Measurements from ENCODE around the gene JTB. TPM values are rescaled to one million over a fixed set of nuclear protein-coding genes. Genes with fewer than 3 reads are reported as not detected.

JTB gene
- total and polyA plus RNA-seq, 9 of the 15 experiments (the other 6 are each of a cell fraction or from before 2014, with no cell fraction given): 24.7 to 308 (median 151) TPM

- TF ChIP-seq SLC30A9 (CRISPR knock-in tag; IDR thresholded peaks at IDR 0.05) (no peak), NFE2L1 (tag; IDR thresholded peaks at IDR 0.05; ENCODE audit: borderline replicate concordance, low read depth) (no peak), SIN3A (IDR thresholded peaks at IDR 0.05; ENCODE audit: borderline replicate concordance in 2 of 2, control insufficient read depth in 1 of 2, low read depth in 2 of 2, low read length in 2 of 2) (peak; percentile 65 to 86; a peak in 3 of 4 replicates), SAFB2 (IDR thresholded peaks at IDR 0.05; ENCODE audit: borderline replicate concordance, low read depth, low read length, severe bottlenecking) (no peak), GTF2A2 (tag; IDR thresholded peaks at IDR 0.05) (no peak), ZBTB33 (CRISPR knock-in tag; IDR thresholded peaks at IDR 0.05) (no peak), NCOA1 (IDR thresholded peaks at IDR 0.05; ENCODE audit: low read depth) (no peak), NELFE (IDR thresholded peaks at IDR 0.05; ENCODE audit: insufficient read depth, insufficient read length) (no peak), PURB (CRISPR knock-in tag; IDR thresholded peaks at IDR 0.05; ENCODE audit: low read depth) (no peak), ZNF592 (IDR thresholded peaks at IDR 0.05) (peak; percentile 93), CBFA2T3 (IDR thresholded peaks at IDR 0.05) (no peak), E2F4 (CRISPR knock-in tag; IDR thresholded peaks at IDR 0.05; ENCODE audit: low read depth) (no peak), ZNF277 (CRISPR knock-in tag; IDR thresholded peaks at IDR 0.05; ENCODE audit: borderline replicate concordance) (no peak), CBX1 (IDR thresholded peaks at IDR 0.05; ENCODE audit: low read depth) (no peak), SMAD3 (CRISPR knock-in tag; conservative IDR thresholded peaks at IDR 0.05) (peak; percentile 59; the same call in 1 of the 2 replicates), SRSF7 (optimal IDR thresholded peaks at IDR 0.05; ENCODE audit: low read depth, low read length) (no peak), TFAM (CRISPR knock-in tag; conservative IDR thresholded peaks at IDR 0.05) (no peak), ZNF146 (CRISPR knock-in tag; IDR thresholded peaks at IDR 0.05; ENCODE audit: unreplicated experiment) (no peak), TRIM28 (IDR thresholded peaks at IDR 0.05) (no peak)
Observed at GRCh38 chr1:153958111-153958960, 19.1 kb downstream of the JTB start, which contains the start of gene CRTC2 (continued).
